Measurements from ENCODE around the gene DST.
"Not testable (repeated sequence)": the region's sequence is repeated elsewhere in the genome, so short reads cannot be mapped to it uniquely, and the experiment has no call there.

Gene DST

GRCh38 chr6:56515081-56515905 lies 127.4 kb downstream of the DST start:
- no peak overlapping the region for H3K27ac Mint-ChIP-seq
- H3K9me3 Mint-ChIP-seq, result peaks cover 4% of the 10 kb centered on the region
- H3K36me3 Mint-ChIP-seq (ENCODE audit: low read depth), result peaks cover 6% of the 10 kb centered on the region
- H3K4me1 Mint-ChIP-seq (ENCODE audit: low read depth), result no peaks in the 10 kb centered on the region
- no peak overlapping the region for H3K4me3 Mint-ChIP-seq
- H3K27me3 Mint-ChIP-seq, result peaks cover 3% of the 10 kb centered on the region

GRCh38 chr6:56514395-56514794 lies 128.3 kb downstream of the DST start:
- Mint-ChIP-seq H3K27ac (no peak overlapping the region), H3K36me3 (ENCODE audit: low read depth) (no peaks in the 10 kb centered on the region), H3K9me3 (no peaks in the 10 kb centered on the region), H3K27me3 (no peaks in the 10 kb centered on the region), H3K4me1 (ENCODE audit: low read depth) (no peaks in the 10 kb centered on the region), H3K4me3 (no peak overlapping the region)

- Mint-ChIP-seq H3K4me3 (no peak overlapping the region), H3K27me3 (no peaks in the 10 kb centered on the region), H3K4me1 (ENCODE audit: low read depth) (no peaks in the 10 kb centered on the region), H3K9me3 (no peaks in the 10 kb centered on the region), H3K27ac (no peak overlapping the region), H3K36me3 (ENCODE audit: low read depth) (no peaks in the 10 kb centered on the region)
Measured at GRCh38 chr6:56513631-56514030, 129.1 kb downstream of the DST start.

GRCh38 chr6:56511591-56511990 lies 131.1 kb downstream of the DST start:
- Mint-ChIP-seq H3K36me3 (ENCODE audit: low read depth) (no peaks in the 10 kb centered on the region), H3K4me1 (ENCODE audit: low read depth) (no peaks in the 10 kb centered on the region), H3K27me3 (no peaks in the 10 kb centered on the region), H3K9me3 (no peaks in the 10 kb centered on the region), H3K27ac (no peak overlapping the region), H3K4me3 (no peak overlapping the region)

GRCh38 chr6:56510984-56511531 lies 131.6 kb downstream of the DST start:
- H3K4me3 Mint-ChIP-seq, result no peak overlapping the region
- H3K27me3 Mint-ChIP-seq, result no peaks in the 10 kb centered on the region
- H3K27ac Mint-ChIP-seq, result no peak overlapping the region
- no peaks in the 10 kb centered on the region for H3K36me3 Mint-ChIP-seq (ENCODE audit: low read depth)
- H3K9me3 Mint-ChIP-seq, result no peaks in the 10 kb centered on the region
- H3K4me1 Mint-ChIP-seq (ENCODE audit: low read depth), result no peaks in the 10 kb centered on the region

GRCh38 chr6:56509031-56509430 lies 133.7 kb downstream of the DST start:
- H3K9me3 Mint-ChIP-seq, result no peaks in the 10 kb centered on the region
- H3K27me3 Mint-ChIP-seq, result no peaks in the 10 kb centered on the region
- no peaks in the 10 kb centered on the region for H3K4me1 Mint-ChIP-seq (ENCODE audit: low read depth)
- no peak overlapping the region for H3K27ac Mint-ChIP-seq
- H3K4me3 Mint-ChIP-seq, result no peak overlapping the region
- H3K36me3 Mint-ChIP-seq (ENCODE audit: low read depth), result no peaks in the 10 kb centered on the region

GRCh38 chr6:56507517-56507916 lies 135.2 kb downstream of the DST start:
- no peak overlapping the region for H3K27ac Mint-ChIP-seq
- no peak overlapping the region for H3K4me3 Mint-ChIP-seq
- no peaks in the 10 kb centered on the region for H3K4me1 Mint-ChIP-seq (ENCODE audit: low read depth)
- no peaks in the 10 kb centered on the region for H3K36me3 Mint-ChIP-seq (ENCODE audit: low read depth)
- H3K27me3 Mint-ChIP-seq, result no peaks in the 10 kb centered on the region
- no peaks in the 10 kb centered on the region for H3K9me3 Mint-ChIP-seq

- Mint-ChIP-seq H3K27me3 (no peaks in the 10 kb centered on the region), H3K4me3 (no peak overlapping the region), H3K27ac (no peak overlapping the region), H3K4me1 (ENCODE audit: low read depth) (no peaks in the 10 kb centered on the region), H3K36me3 (ENCODE audit: low read depth) (no peaks in the 10 kb centered on the region), H3K9me3 (no peaks in the 10 kb centered on the region)
Measured at GRCh38 chr6:56505512-56506260, 137.0 kb downstream of the DST start.

GRCh38 chr6:56501993-56502392 lies 140.7 kb downstream of the DST start:
- no peaks in the 10 kb centered on the region for H3K36me3 Mint-ChIP-seq (ENCODE audit: low read depth)
- no peaks in the 10 kb centered on the region for H3K27me3 Mint-ChIP-seq
- H3K9me3 Mint-ChIP-seq, result no peaks in the 10 kb centered on the region
- H3K4me3 Mint-ChIP-seq, result no peak overlapping the region
- H3K27ac Mint-ChIP-seq, result no peak overlapping the region
- no peaks in the 10 kb centered on the region for H3K4me1 Mint-ChIP-seq (ENCODE audit: low read depth)

GRCh38 chr6:56499095-56499494 lies 143.6 kb downstream of the DST start:
- no peak overlapping the region for H3K4me3 Mint-ChIP-seq
- no peak overlapping the region for H3K27ac Mint-ChIP-seq
- H3K9me3 Mint-ChIP-seq, result no peaks in the 10 kb centered on the region
- no peaks in the 10 kb centered on the region for H3K36me3 Mint-ChIP-seq (ENCODE audit: low read depth)
- no peaks in the 10 kb centered on the region for H3K27me3 Mint-ChIP-seq
- no peaks in the 10 kb centered on the region for H3K4me1 Mint-ChIP-seq (ENCODE audit: low read depth)

- Mint-ChIP-seq H3K27me3 (no peaks in the 10 kb centered on the region), H3K27ac (no peak overlapping the region), H3K4me1 (ENCODE audit: low read depth) (no peaks in the 10 kb centered on the region), H3K4me3 (no peak overlapping the region), H3K9me3 (no peaks in the 10 kb centered on the region), H3K36me3 (ENCODE audit: low read depth) (no peaks in the 10 kb centered on the region)
Measured at GRCh38 chr6:56497691-56498090, 145.0 kb downstream of the DST start.

- H3K36me3 Mint-ChIP-seq (ENCODE audit: low read depth), result no peaks in the 10 kb centered on the region
- H3K4me3 Mint-ChIP-seq, result no peak overlapping the region
- H3K27me3 Mint-ChIP-seq, result no peaks in the 10 kb centered on the region
- H3K4me1 Mint-ChIP-seq (ENCODE audit: low read depth), result no peaks in the 10 kb centered on the region
- no peaks in the 10 kb centered on the region for H3K9me3 Mint-ChIP-seq
- H3K27ac Mint-ChIP-seq, result no peak overlapping the region
Measured at GRCh38 chr6:56497240-56497639, 145.4 kb downstream of the DST start.

GRCh38 chr6:56496650-56497049 lies 146.0 kb downstream of the DST start:
- not testable (repeated sequence) for H3K4me1 Mint-ChIP-seq (ENCODE audit: low read depth); H3K27ac Mint-ChIP-seq; H3K4me3 Mint-ChIP-seq; H3K9me3 Mint-ChIP-seq; H3K27me3 Mint-ChIP-seq; H3K36me3 Mint-ChIP-seq (ENCODE audit: low read depth)

- no peaks in the 10 kb centered on the region for H3K36me3 Mint-ChIP-seq (ENCODE audit: low read depth)
- no peaks in the 10 kb centered on the region for H3K9me3 Mint-ChIP-seq
- no peak overlapping the region for H3K4me3 Mint-ChIP-seq
- H3K27ac Mint-ChIP-seq, result no peak overlapping the region
- H3K27me3 Mint-ChIP-seq, result no peaks in the 10 kb centered on the region
- H3K4me1 Mint-ChIP-seq (ENCODE audit: low read depth), result no peaks in the 10 kb centered on the region
Measured at GRCh38 chr6:56495654-56496053, 147.0 kb downstream of the DST start.

GRCh38 chr6:56491606-56492328 lies 150.9 kb downstream of the DST start:
- Mint-ChIP-seq H3K9me3 (no peaks in the 10 kb centered on the region), H3K36me3 (ENCODE audit: low read depth) (no peaks in the 10 kb centered on the region), H3K27ac (no peak overlapping the region), H3K4me1 (ENCODE audit: low read depth) (no peaks in the 10 kb centered on the region), H3K4me3 (no peak overlapping the region), H3K27me3 (no peaks in the 10 kb centered on the region)

Measured in stimulated activated naive CD8-positive, alpha-beta T cell treated with anti-CD3 and anti-CD28 coated beads, Interleukin-15, Interleukin-2, amounts not matched to agents 100 ng/mL and 50 ng/mL, for 24 hours (primary cell).